Measurements from ENCODE around the gene RAD51B.
A peak's percentile ranks its signal among the peaks of the same experiment; 100 is the strongest.
"Not testable (repeated sequence)": the region's sequence is repeated elsewhere in the genome, so short reads cannot be mapped to it uniquely, and the experiment has no call there.

Gene RAD51B

GRCh38 chr14:68198713-68199495, 379.3 kb downstream of the RAD51B start:
- no peak for DNase-seq
- intact Hi-C loops (cut with DNase I) = no loop called here

DNA sequence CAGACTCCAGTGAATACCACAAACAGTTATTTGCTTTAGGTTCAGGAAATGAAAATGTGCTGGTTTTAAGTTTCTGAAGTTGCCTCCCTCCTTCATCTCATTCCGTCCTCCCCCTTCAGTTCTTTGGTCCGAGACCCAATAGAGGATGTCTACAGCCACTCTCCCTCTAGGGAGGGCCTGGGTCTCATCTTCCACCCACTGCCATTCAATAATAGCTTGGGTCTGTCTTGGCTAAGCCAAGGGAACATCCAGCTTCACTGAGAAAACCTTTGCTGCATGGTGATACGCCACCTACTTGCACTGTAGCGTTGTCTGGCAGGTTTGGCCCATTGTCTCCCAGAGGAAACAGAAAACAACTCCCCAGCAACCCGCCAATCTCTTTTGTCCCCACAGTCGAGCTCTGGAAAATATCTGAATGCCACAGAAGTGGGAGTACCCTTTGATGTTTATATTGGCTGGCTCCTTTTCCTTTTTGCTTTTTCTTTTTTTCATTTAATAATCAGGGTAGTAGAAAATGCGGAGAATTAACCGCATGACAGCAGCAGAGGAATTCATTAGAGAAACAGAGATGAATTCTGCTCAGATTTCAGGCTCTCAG, 380.1 kb downstream of the RAD51B start:
- intact Hi-C loops (cut with DNase I) = no loop called here

DNA sequence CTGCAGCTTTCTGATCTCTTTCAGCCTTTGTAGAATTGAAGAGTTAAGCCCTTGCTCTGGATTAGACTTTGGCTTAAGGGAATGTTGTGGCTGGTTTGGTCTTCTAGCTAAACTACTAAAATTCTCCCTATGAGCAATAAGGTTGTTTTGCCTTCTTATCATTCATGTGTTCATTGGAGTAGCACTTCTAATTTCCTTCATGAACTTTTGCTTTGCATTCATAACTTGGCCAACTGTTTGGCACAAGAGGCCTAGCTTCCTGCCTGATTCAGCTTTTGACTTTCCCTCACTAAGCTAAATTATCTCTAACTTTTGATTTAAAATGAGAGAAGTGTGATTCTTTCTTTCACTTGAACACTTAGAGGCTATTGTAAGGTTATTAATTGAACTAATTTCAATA, 384.3 kb downstream of the RAD51B start:
- DNase-seq = no peak
- intact Hi-C loops (cut with DNase I) = no loop called here

More for the DNA sequence above, 380.1 kb downstream of the RAD51B start:
- peak in 1 of 42 donors; percentile 2 for DNase-seq

DNA sequence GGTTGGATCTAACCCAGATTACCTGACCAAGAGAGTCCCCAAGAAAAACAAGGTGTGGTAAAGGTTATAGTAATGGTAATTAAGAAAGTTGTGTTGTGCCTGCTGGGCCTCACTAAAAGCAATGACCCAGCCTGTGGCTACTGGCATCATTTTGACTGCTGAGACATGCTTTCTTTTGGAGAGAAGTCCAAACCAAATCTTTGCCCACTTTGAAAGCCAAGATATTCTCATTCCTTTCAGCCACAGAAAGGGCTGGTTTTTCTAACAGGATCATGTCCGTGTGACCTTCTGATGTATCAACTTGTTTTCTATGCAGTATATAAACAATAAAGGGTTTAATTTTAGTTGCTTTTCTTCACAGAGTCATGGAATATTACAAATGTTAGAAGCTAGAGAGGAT, 388.6 kb downstream of the RAD51B start:
- no peak for DNase-seq
- intact Hi-C loops (cut with DNase I) = no loop called here

DNA sequence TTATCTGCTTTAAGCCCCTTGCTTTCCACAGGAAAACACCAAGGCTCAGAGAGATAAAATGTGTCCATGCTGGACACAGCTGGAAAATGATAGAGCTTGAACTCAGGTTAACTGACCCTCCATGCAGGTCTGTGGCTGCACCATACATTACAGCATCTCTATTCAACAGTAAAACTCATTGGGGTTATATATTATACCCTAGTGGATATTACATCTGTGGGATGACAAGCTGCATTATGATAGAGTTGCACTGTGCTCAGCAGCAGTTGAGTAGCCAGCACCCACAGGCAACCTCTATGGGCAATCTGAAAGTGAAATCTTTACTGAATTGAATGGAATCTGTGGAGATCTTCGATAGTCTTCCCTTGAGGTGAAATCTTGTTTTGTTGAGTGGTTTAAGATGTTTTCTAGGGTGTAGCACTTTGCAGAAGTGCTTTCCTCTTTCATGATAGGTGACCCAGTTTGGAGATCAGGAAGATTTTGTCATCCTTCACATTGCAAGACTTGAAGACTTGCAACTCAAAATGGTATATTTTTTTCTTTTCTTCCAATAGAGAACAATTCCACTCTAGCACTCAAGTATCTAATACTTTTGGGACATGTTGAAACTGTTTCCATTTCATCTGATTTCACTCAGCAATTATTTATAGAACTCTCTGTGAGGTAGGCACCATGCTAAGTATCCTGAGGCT, 389.2 kb downstream of the RAD51B start:
- no peak for DNase-seq
- intact Hi-C loops (cut with DNase I) = no loop called here

DNA sequence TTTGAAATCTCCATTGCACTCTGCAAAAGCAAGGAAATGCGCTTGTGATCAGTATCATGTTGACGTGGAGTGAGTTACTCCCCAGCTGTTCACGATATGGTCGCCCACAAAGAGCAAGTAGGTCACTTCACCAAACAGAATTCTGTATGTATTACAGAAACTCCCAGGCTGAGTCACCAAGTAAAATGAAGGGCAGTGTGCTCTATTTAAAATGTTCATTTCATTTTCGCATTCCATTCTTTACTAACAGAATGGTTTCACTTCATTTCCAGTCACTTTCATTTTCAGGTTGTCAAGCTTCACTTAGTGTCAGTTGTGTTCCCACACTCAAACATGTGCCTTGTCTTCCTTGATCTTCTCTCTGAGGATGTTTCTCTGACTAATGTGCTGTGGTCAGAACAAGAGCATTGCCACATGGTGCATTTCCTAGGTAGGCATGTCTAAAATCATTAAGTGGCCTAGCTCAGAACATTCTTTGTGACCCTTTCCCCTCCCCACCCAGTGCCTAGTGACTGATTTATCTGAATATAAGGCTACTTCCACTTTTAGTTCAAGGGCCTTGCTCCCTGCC, 391.2 kb downstream of the RAD51B start:
- intact Hi-C loops (cut with DNase I) = no loop called here
- peak in 3 of 42 donors; percentile 8 to 36 (median 16) for DNase-seq

DNA sequence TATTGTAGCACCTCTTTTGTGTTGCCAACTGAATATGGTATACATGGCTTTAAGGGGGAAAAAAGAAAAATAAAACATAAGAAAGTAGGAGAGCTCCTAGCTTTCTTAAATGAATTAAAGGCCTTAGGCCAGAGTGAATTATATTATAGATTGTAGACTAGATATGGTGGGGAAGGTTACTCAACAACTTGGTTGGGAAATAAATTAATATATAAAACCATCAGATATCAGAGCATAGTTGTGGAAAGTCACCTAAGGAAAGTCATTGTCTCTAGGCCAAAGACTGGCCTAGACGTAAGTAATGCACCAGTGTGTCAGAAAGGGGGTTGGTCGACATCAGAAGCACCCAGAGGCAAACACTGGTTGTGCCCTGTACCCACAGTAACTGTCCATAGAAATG, 391.8 kb downstream of the RAD51B start:
- intact Hi-C loops (cut with DNase I) = no loop called here
- DNase-seq = no peak

- DNase-seq = no peak
- intact Hi-C loops (cut with DNase I) = no loop called here
These were observed 392.3 kb downstream of the RAD51B start for GRCh38 chr14:68211886-68212285.

GRCh38 chr14:68212361-68212760, 392.8 kb downstream of the RAD51B start:
- intact Hi-C loops (cut with DNase I) = no loop called here

DNA sequence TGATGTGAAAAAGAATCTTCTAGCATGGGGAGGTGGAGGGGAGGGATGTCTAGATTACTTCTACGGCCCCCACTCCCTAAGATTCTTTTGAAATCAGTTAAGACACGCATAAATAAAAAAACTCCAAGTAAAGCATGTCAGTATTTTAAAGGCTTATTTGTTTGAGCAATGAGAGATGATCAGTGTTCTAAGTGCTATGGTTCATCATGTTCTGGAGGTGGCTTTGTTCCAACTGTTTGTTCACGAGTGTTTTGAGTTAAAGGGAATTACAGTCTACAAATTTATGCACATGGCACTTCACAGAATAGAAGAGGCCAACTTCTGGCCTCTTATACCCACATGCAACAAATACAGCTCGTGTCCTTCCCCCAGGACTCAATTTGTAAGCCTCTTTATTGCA, 394.9 kb downstream of the RAD51B start:
- intact Hi-C loops (cut with DNase I) = no loop called here
- no peak for DNase-seq

More at GRCh38 chr14:68212361-68212760, 392.8 kb downstream of the RAD51B start:
- DNase-seq = no peak

DNA sequence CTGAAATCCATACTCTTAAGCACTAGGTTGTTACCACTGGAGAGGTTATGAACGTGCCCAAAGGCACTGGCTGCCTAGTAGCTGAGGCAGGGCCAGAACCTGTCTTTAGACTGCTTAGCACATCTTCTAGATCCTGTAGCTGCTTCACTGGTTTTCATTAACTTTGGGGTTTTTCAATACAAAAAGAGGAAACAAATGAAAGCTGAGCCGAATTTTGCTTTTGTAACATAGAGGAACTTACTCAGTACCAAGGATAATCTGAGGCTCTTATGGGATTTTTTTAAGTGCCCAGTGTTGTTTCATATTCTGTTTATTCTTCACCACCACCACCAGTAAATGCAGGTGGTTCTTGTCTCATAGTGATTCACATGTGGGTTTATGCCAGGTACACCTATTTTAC, 396.1 kb downstream of the RAD51B start:
- DNase-seq = no peak
- intact Hi-C loops (cut with DNase I) = no loop called here

DNA sequence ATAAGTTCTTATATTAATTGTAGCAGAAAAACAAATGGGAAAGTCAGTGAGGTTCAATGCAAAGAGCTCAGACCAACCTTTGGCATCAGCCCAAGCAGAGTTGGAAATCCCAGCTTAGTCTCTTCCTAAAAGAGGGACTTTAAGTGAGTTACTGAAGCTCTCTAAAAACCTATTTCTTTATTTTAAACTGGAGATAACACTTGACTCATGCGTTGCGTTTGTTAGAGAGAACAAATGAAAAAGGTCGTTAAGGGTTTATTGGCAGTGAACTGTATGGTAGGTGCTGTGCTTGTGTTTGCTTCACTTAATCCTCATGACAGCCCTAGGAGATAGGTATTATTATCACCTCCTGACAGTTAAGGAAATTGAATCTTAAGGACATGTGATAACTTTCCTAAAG, 396.5 kb downstream of the RAD51B start:
- intact Hi-C loops (cut with DNase I) = no loop called here
- DNase-seq = no peak

DNA sequence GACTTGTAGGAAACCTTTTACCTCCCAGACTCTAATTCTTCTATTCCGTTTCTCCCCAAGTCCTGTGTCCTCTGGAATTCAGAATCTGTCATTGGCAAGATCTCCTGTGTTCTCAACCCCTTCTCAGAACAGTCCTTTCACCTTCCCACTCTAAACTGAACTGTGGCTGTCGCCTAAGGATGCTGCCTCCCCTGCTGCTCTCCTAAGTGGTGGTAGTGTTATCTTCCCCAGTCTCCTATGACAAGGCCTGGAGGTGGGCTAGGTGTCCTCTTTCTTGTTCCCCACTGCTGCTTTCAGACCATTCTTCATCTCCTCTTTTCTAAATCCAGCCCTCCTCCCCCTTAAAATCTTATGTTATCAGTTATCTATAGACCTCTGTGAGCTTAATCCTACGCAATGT, 397.4 kb downstream of the RAD51B start:
- intact Hi-C loops (cut with DNase I) = no loop called here

GRCh38 chr14:68217791-68218340, 398.3 kb downstream of the RAD51B start:
- DNase-seq = no peak
- intact Hi-C loops (cut with DNase I) = no loop called here

More for the DNA sequence above, 397.4 kb downstream of the RAD51B start:
- no peak for DNase-seq

GRCh38 chr14:68219407-68219806, 399.8 kb downstream of the RAD51B start:
- DNase-seq = no peak
- intact Hi-C loops (cut with DNase I) = no loop called here

- intact Hi-C loops (cut with DNase I); DNase-seq: not testable (repeated sequence)
These were observed 401.5 kb downstream of the RAD51B start for GRCh38 chr14:68221046-68221445.

DNA sequence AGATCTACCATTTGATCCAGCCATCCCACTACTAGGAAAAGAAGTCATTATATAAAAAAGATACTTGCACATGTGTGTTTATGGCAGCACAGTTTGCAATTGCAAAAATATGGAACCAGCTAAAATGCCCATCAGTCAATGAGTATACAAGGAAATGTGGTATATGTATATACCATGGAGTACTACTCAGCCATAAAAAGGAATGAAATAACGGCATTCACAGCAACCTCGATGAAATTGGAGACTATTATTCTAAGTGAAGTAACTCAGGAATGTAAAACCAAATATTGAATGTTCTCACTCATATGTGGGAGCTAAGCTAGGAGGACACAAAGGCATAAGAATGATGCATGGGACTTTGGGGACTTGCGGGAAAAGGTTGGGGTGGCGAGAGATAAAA, 402.6 kb downstream of the RAD51B start:
- DNase-seq = no peak
- intact Hi-C loops (cut with DNase I) = no loop called here

- no peak for DNase-seq
- intact Hi-C loops (cut with DNase I) = no loop called here
These were observed 403.1 kb downstream of the RAD51B start for GRCh38 chr14:68222726-68223125.

- no peak for DNase-seq
- intact Hi-C loops (cut with DNase I) = no loop called here
These were observed 404.1 kb downstream of the RAD51B start for GRCh38 chr14:68223631-68224030.

GRCh38 chr14:68225321-68225720, 405.7 kb downstream of the RAD51B start:
- DNase-seq = no peak
- intact Hi-C loops (cut with DNase I) = no loop called here
